H1 (cell line): Measurements from ENCODE around the gene PNRC2. TPM values are rescaled to one million over a fixed set of nuclear protein-coding genes. Genes with fewer than 3 reads are reported as not detected.

ENCODE experiments used
- CTCF ChIA-PET: fragments of 300-600 bp; sonication (Branson Sonifier 250); formaldehyde crosslinking; loops from one replicate; lab custom pipeline; 2021; ENCODE audit not compliant: partially characterized antibody; lab: Charles Lee
- POLR2A ChIA-PET: fragments of 300-600 bp; sonication (Branson Sonifier 250); formaldehyde crosslinking; loops from one replicate; lab custom pipeline; 2021; ENCODE audit warnings: inconsistent platforms; ENCODE audit not compliant: partially characterized antibody; lab: Charles Lee
- DNase-seq, 2 experiments: peaks; one replicate each; pipeline versions ENCODE4 v3.0.0 to v3.0.0-alpha.2; 2010 to 2022; ENCODE audit warnings: low spot score in 2 of 2, low read depth in 1 of 2, mixed read lengths in 1 of 2
- FAIRE-seq: peaks from 2 replicates; lab custom pipeline; 2011; peaks lifted over from hg19 to GRCh38; lab: Jason Lieb, UNC
- H2AFZ ChIP-seq: 2 replicates; pipeline ENCODE4 v1.8.1; 2012; ENCODE audit warnings: low read length, inconsistent platforms
- H2AK5ac ChIP-seq: 2 replicates; pipeline ENCODE4 v1.6.1; 2013; ENCODE audit warnings: low read depth, low read length
- H2BK120ac ChIP-seq: replicated peaks from 2 replicates; pipeline ENCODE3; 2013; ENCODE audit warnings: low read depth, low read length, inconsistent platforms
- H2BK12ac ChIP-seq: 2 replicates; pipeline ENCODE4 v1.6.1; 2013; ENCODE audit warnings: low read depth, low read length
- H2BK15ac ChIP-seq: 2 replicates; pipeline ENCODE4 v1.6.1; 2013; ENCODE audit warnings: low read length
- H2BK20ac ChIP-seq: 2 replicates; pipeline ENCODE4 v1.6.1; 2013; ENCODE audit warnings: low read length
- H2BK5ac ChIP-seq: 2 replicates; pipeline ENCODE4 v1.6.1; 2013; ENCODE audit warnings: low read depth, low read length
- H3K14ac ChIP-seq: 2 replicates; pipeline ENCODE4 v1.6.1; 2013; ENCODE audit warnings: inconsistent platforms; ENCODE audit not compliant: insufficient read length
- H3K18ac ChIP-seq: 2 replicates; pipeline ENCODE4 v1.6.1; 2013; ENCODE audit warnings: low read length; ENCODE audit errors: extremely low read depth
- H3K23ac ChIP-seq: 2 replicates; pipeline ENCODE4 v1.6.1; 2013; ENCODE audit warnings: inconsistent platforms; ENCODE audit not compliant: insufficient read length
- H3K23me2 ChIP-seq: 2 replicates; pipeline ENCODE4 v1.6.1; 2013; ENCODE audit warnings: low read depth, low read length
- H3K27ac ChIP-seq: 2 replicates; pipeline ENCODE4 v1.6.1; 2011; ENCODE audit warnings: low read depth, low read length, inconsistent platforms
- H3K27me3 ChIP-seq, 4 experiments: replicated peaks in 1 of 4; 1 replicate in 1 of 4; 2 replicates in 3 of 4; pipeline versions ENCODE4 v1.6.1 to v1.8.1; 2011 to 2013; ENCODE audit warnings: low read length in 3 of 4, mild to moderate bottlenecking in 3 of 4, inconsistent platforms in 2 of 4, mixed read lengths in 2 of 4, moderate library complexity in 1 of 4; ENCODE audit not compliant: control insufficient read depth in 3 of 4, insufficient read depth in 3 of 4; ENCODE audit errors: extremely low read depth in 1 of 4
- H3K36me3 ChIP-seq, 4 experiments: 2 replicates each; pipeline versions ENCODE4 v1.6.1 to v1.8.1; 2011 to 2013; ENCODE audit warnings: mild to moderate bottlenecking in 4 of 4, low read length in 3 of 4, moderate library complexity in 2 of 4, control low read depth in 1 of 4, inconsistent platforms in 1 of 4; ENCODE audit not compliant: insufficient read depth in 4 of 4, control insufficient read depth in 2 of 4
- H3K4ac ChIP-seq: replicated peaks from 2 replicates; pipeline ENCODE3; 2013; ENCODE audit warnings: low read length, low read depth, mixed read lengths, inconsistent platforms; ENCODE audit not compliant: insufficient read length
- H3K4me1 ChIP-seq, 4 experiments: replicated peaks in 1 of 4; 1 replicate in 1 of 4; 2 replicates in 3 of 4; pipeline versions ENCODE4 v1.6.1 to v1.8.1; 2011 to 2013; ENCODE audit warnings: low read length in 3 of 4, inconsistent platforms in 2 of 4, mixed read lengths in 1 of 4; ENCODE audit not compliant: insufficient read depth in 4 of 4, control insufficient read depth in 3 of 4
- H3K4me2 ChIP-seq, 2 experiments: 2 replicates each; pipeline versions ENCODE4 v1.6.1 to v1.8.1; 2011 to 2013; ENCODE audit warnings: low read depth in 2 of 2, low read length in 2 of 2, control low read depth in 1 of 2, inconsistent platforms in 1 of 2, mild to moderate bottlenecking in 1 of 2; ENCODE audit not compliant: insufficient read depth in 1 of 2
- H3K4me3 ChIP-seq, 4 experiments: fragments of 200-600, 300-600 bp in 1 of 4; sonication (generic), shearing (Covaris generic), sonication (Bioruptor Twin) in 1 of 4; 2 replicates each; pipeline versions ENCODE4 v1.5.1 to v1.8.1; 2011 to 2016; ENCODE audit warnings: low read length in 4 of 4, low read depth in 3 of 4, control low read depth in 2 of 4, inconsistent platforms in 2 of 4, mild to moderate bottlenecking in 2 of 4, mixed read lengths in 1 of 4, moderate library complexity in 1 of 4; ENCODE audit not compliant: insufficient read depth in 2 of 4; ENCODE audit errors: extremely low read depth in 1 of 4
- H3K56ac ChIP-seq: replicated peaks from 2 replicates; pipeline ENCODE3; 2013; ENCODE audit warnings: low read depth, mild to moderate bottlenecking, mixed read lengths, low read length, inconsistent platforms; ENCODE audit not compliant: insufficient read length
- H3K79me1 ChIP-seq: 2 replicates; pipeline ENCODE4 v1.6.1; 2013; ENCODE audit warnings: low read depth, low read length, control low read depth
- H3K79me2 ChIP-seq, 2 experiments: 2 replicates each; pipeline versions ENCODE4 v1.6.1 to v1.8.1; 2012 to 2013; ENCODE audit warnings: low read length in 2 of 2, mild to moderate bottlenecking in 2 of 2, inconsistent platforms in 1 of 2; ENCODE audit not compliant: insufficient read depth in 2 of 2, control insufficient read depth in 1 of 2
- H3K9ac ChIP-seq, 4 experiments: replicated peaks in 1 of 4; 1 replicate in 1 of 4; 2 replicates in 3 of 4; pipeline versions ENCODE4 v1.6.1 to v1.8.1; 2011 to 2013; ENCODE audit warnings: low read depth in 3 of 4, low read length in 3 of 4, control low read depth in 2 of 4, mild to moderate bottlenecking in 2 of 4, moderate library complexity in 2 of 4, inconsistent platforms in 1 of 4; ENCODE audit errors: extremely low read depth in 1 of 4
- H3K9me3 ChIP-seq, 2 experiments: 2 replicates each; pipeline versions ENCODE4 v1.6.1 to v1.8.1; 2012 to 2013; ENCODE audit warnings: mild to moderate bottlenecking in 2 of 2, moderate library complexity in 2 of 2, control low read depth in 1 of 2, inconsistent platforms in 1 of 2, low read depth in 1 of 2, low read length in 1 of 2, mixed read lengths in 1 of 2; ENCODE audit not compliant: insufficient read depth in 2 of 2
- H4K20me1 ChIP-seq, 2 experiments: replicated peaks in 1 of 2; 2 replicates each; pipeline versions ENCODE3 to v1.8.1; 2011 to 2013; ENCODE audit warnings: inconsistent platforms in 2 of 2, low read length in 2 of 2, mild to moderate bottlenecking in 1 of 2; ENCODE audit not compliant: insufficient read depth in 2 of 2, control insufficient read depth in 1 of 2
- H4K5ac ChIP-seq: 2 replicates; pipeline ENCODE4 v1.6.1; 2013; ENCODE audit warnings: low read length, low read depth, mixed read lengths, inconsistent platforms; ENCODE audit not compliant: insufficient read length
- H4K8ac ChIP-seq: 2 replicates; pipeline ENCODE4 v1.8.0; 2013; ENCODE audit warnings: mild to moderate bottlenecking, moderate library complexity, low read length, inconsistent platforms; ENCODE audit not compliant: insufficient read depth; ENCODE audit errors: extremely low read depth
- H4K91ac ChIP-seq: replicated peaks from 2 replicates; pipeline ENCODE3; 2013; ENCODE audit warnings: low read length, mixed read lengths, inconsistent platforms; ENCODE audit not compliant: insufficient read length
- CHD1 ChIP-seq: IDR thresholded peaks from 2 replicates; pipeline ENCODE4 v1.6.1; 2012; ENCODE audit warnings: low read depth, low read length, improper control_type of control experiment
- MAX ChIP-seq: IDR thresholded peaks from 2 replicates; pipeline ENCODE4 v1.6.1; 2012; ENCODE audit warnings: inconsistent platforms
- RXRA ChIP-seq: IDR thresholded peaks from 2 replicates; pipeline ENCODE4 v1.6.1; 2011; ENCODE audit warnings: low read depth, mild to moderate bottlenecking, low read length, moderate library complexity; ENCODE audit not compliant: insufficient read depth
- SRF ChIP-seq: IDR thresholded peaks from 2 replicates; pipeline ENCODE4 v1.6.1; 2011; ENCODE audit warnings: mild to moderate bottlenecking, low read depth, low read length, moderate library complexity
- USF2 ChIP-seq: IDR thresholded peaks from 2 replicates; pipeline ENCODE4 v1.6.1; 2011; ENCODE audit warnings: low read length, improper control_type of control experiment
- polyA plus RNA-seq, 7 experiments: library from polyadenylated mRNA; depleted of rRNA in 3 of 7; stranded (reverse) in 5 of 7; unstranded in 2 of 7; fragments of >200 nt in 5 of 7; fragments of 200-250 nt in 2 of 7; gene quantifications; 1 replicate in 5 of 7; 2 replicates in 1 of 7; 4 replicates in 1 of 7; pipeline versions ENCODE4 v1.2.1 to v1.2.3, GENCODE V29; 2011 to 2013; ENCODE audit warnings: missing spikeins in 2 of 7, mixed read lengths in 2 of 7
- total RNA-seq: library from RNA; stranded (reverse); fragmentation: NEBNext Ultra II Directional; extraction: Animal tissue kit (Norgen Biotek cat#: 25700); gene quantifications from 2 replicates; pipeline ENCODE4 v1.2.1, GENCODE V29; 2021

Gene PNRC2
- total and polyA plus RNA-seq, 2 of the 8 experiments (the other 6 are each of a cell fraction or from before 2014, with no cell fraction given), result 57.5 to 147 TPM

- no peak overlapping the region for H4K91ac ChIP-seq
- H3K79me2 ChIP-seq, result no peaks in the 10 kb centered on the region
- H3K4me2 ChIP-seq, result no peak overlapping the region
- FAIRE-seq (no peak), DNase-seq (no peak)
- no peaks in the 10 kb centered on the region for H3K4me1 ChIP-seq
- no peak overlapping the region for H2BK5ac ChIP-seq
- H2AFZ ChIP-seq, result no peak overlapping the region
- no peak overlapping the region for H2AK5ac ChIP-seq
- no peak overlapping the region for H3K4ac ChIP-seq
- no peak overlapping the region for H2BK120ac ChIP-seq
- H3K27ac ChIP-seq, result no peak overlapping the region
- H3K14ac ChIP-seq, result no peak overlapping the region
- H4K5ac ChIP-seq, result no peak overlapping the region
- no peak overlapping the region for H3K23ac ChIP-seq
- no peaks in the 10 kb centered on the region for H3K27me3 ChIP-seq
- no peak overlapping the region for H2BK12ac ChIP-seq
- CTCF ChIA-PET, result interaction anchor here (1.2 to 2.8 kb wide), 3 partner anchors 10 to 126 kb away, joined by 5 to 10 read pairs (median 8); no protein-coding TSS in a partner anchor
- no peak overlapping the region for H2BK20ac ChIP-seq
- POLR2A ChIA-PET, result interaction anchor here (1.3 kb wide), 1 partner anchor 11 kb away, joined by 5 read pairs; no protein-coding TSS in a partner anchor
- no peaks in the 10 kb centered on the region for H3K36me3 ChIP-seq
- H3K56ac ChIP-seq, result no peak overlapping the region
- H2BK15ac ChIP-seq, result no peak overlapping the region
- no peaks in the 10 kb centered on the region for H3K79me1 ChIP-seq
- H3K4me3 ChIP-seq, result no peak overlapping the region
- no peak overlapping the region for H3K9ac ChIP-seq
- no peak overlapping the region for H4K8ac ChIP-seq
- H3K23me2 ChIP-seq, result no peaks in the 10 kb centered on the region
- no peaks in the 10 kb centered on the region for H4K20me1 ChIP-seq
- H3K18ac ChIP-seq, result no peak overlapping the region
- no peaks in the 10 kb centered on the region for H3K9me3 ChIP-seq
- no peak for TF ChIP-seq CHD1
- no peak for TF ChIP-seq MAX
- no peak for TF ChIP-seq USF2
- no peak for TF ChIP-seq SRF
- TF ChIP-seq RXRA, result no peak
These were observed 12.3 kb upstream of the PNRC2 start for GRCh38 chr1:23947366-23947765.
